ENCODE results near the gene IPMK.

- no peak for TF ChIP-seq CTCF (IDR thresholded peaks at IDR 0.05; ENCODE audit: control extremely low read depth in 1 of 3, insufficient read depth in 1 of 3, low read depth in 1 of 3, low read length in 3 of 3)
- TF ChIP-seq POLR2A (IDR thresholded peaks at IDR 0.05; ENCODE audit: control extremely low read depth in 1 of 2, low read depth in 2 of 2, low read length in 2 of 2): no peak
- TF ChIP-seq SIN3A (conservative IDR thresholded peaks at IDR 0.05 in 1 of 2, IDR thresholded peaks at IDR 0.05 in 1 of 2; ENCODE audit: low read depth in 1 of 2, low read length in 2 of 2): no peak
- no peak for TF ChIP-seq SIX5 (IDR thresholded peaks at IDR 0.05; ENCODE audit: low read depth, low read length)
- TF ChIP-seq USF2 (IDR thresholded peaks at IDR 0.05; ENCODE audit: low read length): no peak
- TF ChIP-seq, protein P1, sequence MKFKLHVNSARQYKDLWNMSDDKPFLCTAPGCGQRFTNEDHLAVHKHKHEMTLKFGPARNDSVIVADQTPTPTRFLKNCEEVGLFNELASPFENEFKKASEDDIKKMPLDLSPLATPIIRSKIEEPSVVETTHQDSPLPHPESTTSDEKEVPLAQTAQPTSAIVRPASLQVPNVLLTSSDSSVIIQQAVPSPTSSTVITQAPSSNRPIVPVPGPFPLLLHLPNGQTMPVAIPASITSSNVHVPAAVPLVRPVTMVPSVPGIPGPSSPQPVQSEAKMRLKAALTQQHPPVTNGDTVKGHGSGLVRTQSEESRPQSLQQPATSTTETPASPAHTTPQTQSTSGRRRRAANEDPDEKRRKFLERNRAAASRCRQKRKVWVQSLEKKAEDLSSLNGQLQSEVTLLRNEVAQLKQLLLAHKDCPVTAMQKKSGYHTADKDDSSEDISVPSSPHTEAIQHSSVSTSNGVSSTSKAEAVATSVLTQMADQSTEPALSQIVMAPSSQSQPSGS (IDR thresholded peaks at IDR 0.05; ENCODE audit: low read length): no peak
- no peak for TF ChIP-seq TAF1 (IDR thresholded peaks at IDR 0.05; ENCODE audit: low read depth, low read length)
- no peak for TF ChIP-seq MAFK (IDR thresholded peaks at IDR 0.05; ENCODE audit: low read depth, low read length)
- TF ChIP-seq EP300 (IDR thresholded peaks at IDR 0.05; ENCODE audit: borderline replicate concordance in 1 of 2, low read depth in 2 of 2, low read length in 2 of 2): no peak
- TF ChIP-seq SP1 (IDR thresholded peaks at IDR 0.05; ENCODE audit: low read depth, low read length): no peak
- no peak for TF ChIP-seq SRF (IDR thresholded peaks at IDR 0.05; ENCODE audit: low read depth, low read length)
- TF ChIP-seq EZH2 (IDR thresholded peaks at IDR 0.05; ENCODE audit: low read depth, low read length, severe bottlenecking): no peak
- no peak for TF ChIP-seq RAD21 (IDR thresholded peaks at IDR 0.05 in 1 of 2, conservative IDR thresholded peaks at IDR 0.05 in 1 of 2; ENCODE audit: low read depth in 2 of 2, low read length in 2 of 2)
Observed at GRCh38 chr10:58178811-58179210, 88.9 kb downstream of the IPMK start.

All from H1 (cell line).